Karpas-422 (cell line): Measurements from ENCODE around the gene GGPS1. TPM values are rescaled to one million over a fixed set of nuclear protein-coding genes. Genes with fewer than 3 reads are reported as not detected.
"Not testable (repeated sequence)": the region's sequence is repeated elsewhere in the genome, so short reads cannot be mapped to it uniquely, and the experiment has no call there.

Experiments
- DNase-seq: peaks from one replicate; pipeline ENCODE4 v3.0.0-alpha.2; 2015
- H2AFZ ChIP-seq: fragments of 200-600 bp; sonication (generic); 2 replicates; pipeline ENCODE4 v1.6.1; 2014; ENCODE audit warnings: antibody characterized with exemption, low read length, mixed read lengths
- H3K27ac ChIP-seq: fragments of 200-600 bp; sonication (generic); 2 replicates; pipeline ENCODE4 v1.5.1; 2014; ENCODE audit warnings: mild to moderate bottlenecking, low read length, moderate library complexity
- H3K27me3 ChIP-seq: fragments of 200-600 bp; sonication (generic); 2 replicates; pipeline ENCODE4 v1.6.1; 2014; ENCODE audit warnings: low read length, mixed read lengths
- H3K36me3 ChIP-seq: fragments of 200-600 bp; sonication (generic); 2 replicates; pipeline ENCODE4 v1.6.1; 2014; ENCODE audit warnings: low read length, mixed read lengths; ENCODE audit not compliant: insufficient read depth
- H3K4me1 ChIP-seq: fragments of 200-600 bp; sonication (generic); 2 replicates; pipeline ENCODE4 v1.6.1; 2014; ENCODE audit warnings: mild to moderate bottlenecking, low read length, mixed read lengths
- H3K4me2 ChIP-seq: fragments of 200-600 bp; sonication (generic); 2 replicates; pipeline ENCODE4 v1.6.1; 2014; ENCODE audit warnings: low read length, low read depth, mild to moderate bottlenecking; ENCODE audit not compliant: poor library complexity, severe bottlenecking
- H3K4me3 ChIP-seq: fragments of 200-600 bp; sonication (generic); 2 replicates; pipeline ENCODE4 v1.5.1; 2014; ENCODE audit warnings: mild to moderate bottlenecking, antibody characterized with exemption, low read length, mixed read lengths
- H3K79me2 ChIP-seq: fragments of 200-600 bp; sonication (generic); 2 replicates; pipeline ENCODE4 v1.6.1; 2014; ENCODE audit warnings: mild to moderate bottlenecking, low read length, mixed read lengths
- H3K9ac ChIP-seq: fragments of 200-600 bp; sonication (generic); 2 replicates; pipeline ENCODE4 v1.6.0; 2014; ENCODE audit warnings: low read length
- H3K9me2 ChIP-seq: fragments of 200-600 bp; sonication (generic), shearing (Covaris generic); replicated peaks from 2 replicates; pipeline ENCODE4 v1.6.0; 2014; ENCODE audit warnings: mild to moderate bottlenecking, low read length, moderate library complexity; ENCODE audit not compliant: insufficient read depth
- H3K9me3 ChIP-seq: fragments of 300-700, 200-600 bp; sonication (generic); 2 replicates; pipeline ENCODE4 v1.6.1; 2014; ENCODE audit warnings: low read length, mixed read lengths
- H4K20me1 ChIP-seq: fragments of 200-600 bp; sonication (generic); 2 replicates; pipeline ENCODE4 v1.6.1; 2014; ENCODE audit warnings: mild to moderate bottlenecking, antibody characterized with exemption, low read length, low read depth; ENCODE audit not compliant: insufficient read depth
- small RNA-seq: library from RNA; depleted of rRNA; stranded (forward); fragments of <200 nt; gene quantifications from one replicate; pipeline ENCODE3, GENCODE V24; 2014
- total RNA-seq: library from RNA; depleted of rRNA; stranded (reverse); fragments of >200 nt; shearing (Covaris generic); gene quantifications from 2 replicates; pipeline ENCODE4 v1.2.3, GENCODE V29; 2014; ENCODE audit warnings: low replicate concordance; rRNA removed

The GGPS1 gene
- total RNA-seq, 1 experiment from 2014 or later = 45.3 TPM

GRCh38 chr1:235375919-235376605 is 47.7 kb downstream of the GGPS1 start:
- Histone ChIP-seq H3K79me2 (peaks cover 53% of the 10 kb centered on the region), H3K9me3 (no peaks in the 10 kb centered on the region), H2AFZ (no peak overlapping the region), H3K9ac (no peak overlapping the region), H3K27me3 (no peaks in the 10 kb centered on the region), H3K9me2 (no peaks in the 10 kb centered on the region), H3K36me3 (peaks cover 6% of the 10 kb centered on the region), H3K4me2 (no peak overlapping the region), H3K4me1 (no peaks in the 10 kb centered on the region), H3K4me3 (no peak overlapping the region), H3K27ac (no peak overlapping the region), H4K20me1 (no peaks in the 10 kb centered on the region)
- DNase-seq = no peak

GRCh38 chr1:235378134-235378735 is 49.9 kb downstream of the GGPS1 start:
- not testable (repeated sequence) for H3K27me3 ChIP-seq, H2AFZ ChIP-seq, H4K20me1 ChIP-seq, H3K4me1 ChIP-seq, H3K36me3 ChIP-seq, H3K27ac ChIP-seq, H3K9me3 ChIP-seq, H3K9me2 ChIP-seq, DNase-seq, H3K9ac ChIP-seq, H3K4me2 ChIP-seq, H3K4me3 ChIP-seq
- peaks cover 40% of the 10 kb centered on the region for H3K79me2 ChIP-seq

GRCh38 chr1:235381955-235382739 is 53.8 kb downstream of the GGPS1 start:
- not testable (repeated sequence) for H3K9me3 ChIP-seq, H3K27me3 ChIP-seq, H3K36me3 ChIP-seq, H4K20me1 ChIP-seq, H3K9me2 ChIP-seq, H3K9ac ChIP-seq, H3K27ac ChIP-seq, H3K4me2 ChIP-seq, H3K4me3 ChIP-seq, H2AFZ ChIP-seq, H3K4me1 ChIP-seq, DNase-seq
- peaks cover 19% of the 10 kb centered on the region for H3K79me2 ChIP-seq

GRCh38 chr1:235385633-235386032 is 57.3 kb downstream of the GGPS1 start:
- not testable (repeated sequence) for H3K4me2 ChIP-seq, H3K4me3 ChIP-seq, H3K9me2 ChIP-seq, H3K9ac ChIP-seq, H3K9me3 ChIP-seq, DNase-seq, H4K20me1 ChIP-seq, H2AFZ ChIP-seq, H3K4me1 ChIP-seq, H3K27me3 ChIP-seq, H3K27ac ChIP-seq, H3K36me3 ChIP-seq
- H3K79me2 ChIP-seq = peaks cover 35% of the 10 kb centered on the region

- DNase-seq = no peak
- no peaks in the 10 kb centered on the region for H3K9me2 ChIP-seq
- no peaks in the 10 kb centered on the region for H3K36me3 ChIP-seq
- H4K20me1 ChIP-seq = no peaks in the 10 kb centered on the region
- H3K27me3 ChIP-seq = no peaks in the 10 kb centered on the region
- no peaks in the 10 kb centered on the region for H3K9me3 ChIP-seq
- no peak overlapping the region for H3K27ac ChIP-seq
- no peak overlapping the region for H3K9ac ChIP-seq
- H3K79me2 ChIP-seq = peaks cover 73% of the 10 kb centered on the region
- H3K4me2 ChIP-seq = no peak overlapping the region
- H2AFZ ChIP-seq = no peak overlapping the region
- no peaks in the 10 kb centered on the region for H3K4me1 ChIP-seq
- H3K4me3 ChIP-seq = no peak overlapping the region
These were observed 63.5 kb downstream of the GGPS1 start for GRCh38 chr1:235391874-235392273.

Small RNA genes within 50 kb of the gene (small RNA-seq; reads per million reads assigned to genes)
- gene AL391994.1 = not detected

Other genes with a start within 250 kb of the GGPS1 start
- gene TOMM20, start 199.7 kb upstream of the GGPS1 start, total RNA-seq = 60.0 and 113 TPM in 2 replicates
- 39.3 and 45.1 TPM in 2 replicates for gene RBM34, start 167.3 kb upstream of the GGPS1 start, total RNA-seq
- gene ARID4B, start 391 bp upstream of the GGPS1 start, total RNA-seq = 43.6 and 56.4 TPM in 2 replicates
- gene TBCE, start 38.9 kb downstream of the GGPS1 start, total RNA-seq = 24.0 and 27.4 TPM in 2 replicates
- 10.8 and 15.4 TPM in 2 replicates for gene B3GALNT2, start 175.9 kb downstream of the GGPS1 start, total RNA-seq